Measurements from ENCODE around the gene FOXE1.

The FOXE1 gene

DNA sequence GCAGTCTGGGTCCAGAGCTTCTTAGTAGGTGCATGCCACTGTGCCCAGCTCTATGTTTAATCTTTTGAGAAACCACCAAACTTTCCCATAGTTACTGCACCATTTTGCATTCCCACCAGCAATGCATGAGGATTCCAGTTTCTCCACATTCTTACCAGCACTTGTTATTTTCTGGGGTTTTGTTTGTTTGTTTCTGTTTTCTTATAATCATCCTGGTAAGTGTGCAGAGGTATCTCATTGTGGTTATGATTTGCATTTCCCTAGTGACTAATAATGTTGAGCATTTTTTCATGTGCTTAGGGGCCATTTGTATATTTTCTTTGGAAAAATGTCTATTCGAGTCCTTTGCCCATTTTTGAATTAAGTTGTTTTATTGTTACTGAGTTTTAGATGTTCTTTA, 11.4 kb downstream of the FOXE1 start:
- DNase-seq (ENCODE audit: low read depth in 1 of 2, low spot score in 1 of 2) = no peak

DNA sequence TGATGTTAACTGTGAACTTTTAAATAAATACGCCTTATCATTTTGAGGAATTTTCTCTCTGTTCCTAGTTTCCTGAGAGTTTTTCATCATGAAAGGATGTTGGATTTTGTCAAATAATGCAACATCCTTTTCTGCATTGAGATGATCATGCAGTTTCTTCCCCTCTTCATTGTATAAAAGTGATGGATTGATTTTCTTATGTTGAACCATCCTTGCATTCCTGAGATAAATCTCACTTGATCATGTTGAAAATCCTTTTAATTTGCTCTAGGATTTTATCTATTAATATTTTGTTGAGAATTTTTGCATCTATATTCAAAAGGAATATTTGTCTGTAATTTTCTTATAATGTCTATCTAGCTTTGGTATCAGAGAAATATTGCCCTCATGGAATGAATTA, 13.3 kb downstream of the FOXE1 start:
- no peak for DNase-seq (ENCODE audit: low read depth in 1 of 2, low spot score in 1 of 2)

DNA sequence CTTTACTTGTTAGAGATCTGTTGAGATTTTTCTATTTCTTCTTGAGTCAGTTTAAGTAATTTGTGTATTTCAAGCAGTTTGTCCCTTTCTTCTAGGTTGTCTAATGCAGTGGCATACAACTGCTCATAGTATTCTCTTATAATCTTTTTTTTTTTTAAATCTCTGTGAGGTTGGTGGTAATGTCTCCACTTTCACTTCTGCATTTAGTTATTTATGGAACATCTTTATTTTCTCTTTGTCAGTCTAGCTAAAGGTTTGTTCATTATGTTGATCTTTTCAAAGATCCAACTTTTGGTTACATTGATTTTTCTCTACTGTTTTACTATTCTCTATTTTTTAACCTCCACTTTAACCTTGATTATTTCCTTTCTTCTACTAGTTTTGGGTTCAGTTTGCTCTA, 13.8 kb downstream of the FOXE1 start:
- DNase-seq (ENCODE audit: low read depth in 1 of 2, low spot score in 1 of 2) = no peak

DNA sequence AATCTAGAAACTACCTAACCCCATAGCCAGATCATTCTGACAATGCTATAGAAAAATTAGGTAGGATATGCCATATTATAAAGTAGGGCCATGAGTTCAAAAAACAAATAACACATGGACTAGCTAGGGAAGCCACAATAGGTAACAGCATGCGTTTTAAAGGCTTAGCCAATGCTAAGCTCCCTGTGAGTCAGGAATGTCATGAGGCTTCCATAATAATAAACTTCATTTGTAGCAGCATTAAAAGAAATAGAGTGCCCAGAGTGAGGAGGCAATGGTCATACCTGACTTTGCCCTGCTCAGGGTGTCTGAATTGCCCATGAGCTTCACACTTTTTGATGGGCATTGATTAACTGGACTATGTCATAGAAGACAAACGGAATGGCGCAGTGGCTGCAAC, 15.8 kb downstream of the FOXE1 start:
- no peak for DNase-seq (ENCODE audit: low read depth in 1 of 2, low spot score in 1 of 2)

DNA sequence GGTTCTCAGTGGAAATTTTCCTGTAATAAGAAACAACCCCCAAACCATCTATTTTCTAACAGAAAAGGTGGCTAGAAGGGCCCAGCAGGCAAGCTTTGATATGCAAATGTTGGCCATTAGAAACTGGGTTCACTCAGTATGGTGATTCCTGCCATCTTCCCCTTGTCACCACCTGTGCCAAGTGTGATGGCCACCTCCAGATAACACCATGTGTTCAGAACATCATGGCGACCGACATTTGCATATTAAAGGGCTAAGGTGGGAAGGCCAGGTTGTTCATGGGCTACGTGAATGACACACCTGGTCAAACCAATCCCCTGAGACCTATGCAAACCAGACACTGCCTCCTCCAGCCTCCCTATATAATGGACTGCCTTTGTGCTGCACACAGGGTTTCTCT, 20.4 kb downstream of the FOXE1 start:
- no peak for DNase-seq (ENCODE audit: low read depth in 1 of 2, low spot score in 1 of 2)

DNA sequence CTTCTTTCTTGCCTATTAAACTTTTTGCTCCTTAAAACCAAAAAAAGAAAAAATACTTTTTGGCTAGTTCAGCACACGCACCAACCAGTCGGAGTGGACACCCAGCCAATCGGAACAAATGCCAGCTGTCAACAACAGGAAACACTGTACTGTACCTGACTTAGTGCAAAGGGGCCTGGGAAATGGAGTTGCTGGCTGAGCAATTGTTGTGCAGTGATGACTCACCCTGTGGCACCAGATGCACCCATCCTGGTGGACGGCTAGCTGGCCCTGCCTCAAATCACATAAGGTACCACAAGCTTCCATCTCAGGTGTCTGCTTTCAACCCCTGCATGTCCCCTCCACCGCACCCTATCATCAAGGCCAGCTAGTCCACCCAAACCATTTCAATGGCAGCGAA, 20.9 kb downstream of the FOXE1 start:
- DNase-seq (ENCODE audit: low read depth in 1 of 2, low spot score in 1 of 2) = no peak

DNA sequence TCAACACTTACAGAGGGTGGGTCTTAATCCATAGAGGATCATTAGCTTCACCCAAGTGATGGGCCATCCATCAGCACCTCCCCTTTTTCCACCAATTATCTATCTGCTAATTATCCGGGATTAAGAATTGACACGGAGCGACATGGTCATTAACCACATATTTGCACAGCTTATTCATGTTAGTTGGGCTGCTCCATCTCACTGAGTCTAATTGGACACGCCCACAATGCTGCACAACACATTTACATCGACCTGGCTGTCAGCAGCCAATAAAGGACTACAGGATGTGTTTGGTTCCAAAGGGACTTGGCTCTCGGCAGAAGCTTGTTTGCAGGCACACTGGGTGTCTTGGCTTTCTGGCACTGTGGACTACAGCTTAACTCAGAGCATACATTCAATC, 21.6 kb downstream of the FOXE1 start:
- DNase-seq (ENCODE audit: low read depth in 1 of 2, low spot score in 1 of 2) = no peak

DNA sequence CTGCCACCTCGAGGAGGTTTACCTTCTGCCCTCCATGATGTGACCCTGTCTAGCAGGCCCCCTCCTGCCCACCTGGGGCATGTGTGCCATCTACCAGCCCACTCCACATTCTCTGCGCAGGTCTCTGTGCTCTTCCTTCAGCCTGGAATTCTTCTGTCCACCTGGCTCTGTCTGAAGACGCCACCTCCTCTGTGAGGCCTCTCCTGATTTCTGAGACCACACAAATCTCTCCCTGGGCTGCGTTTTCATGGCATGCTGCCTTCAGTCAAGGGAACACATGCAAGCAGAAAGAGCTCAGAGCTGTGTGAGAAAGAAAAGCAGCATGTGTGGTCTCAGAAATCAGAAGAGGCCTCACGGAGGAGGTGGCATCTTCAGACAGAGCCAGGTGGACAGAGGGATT, 22.1 kb downstream of the FOXE1 start:
- DNase-seq (ENCODE audit: low read depth in 1 of 2, low spot score in 1 of 2) = no peak

DNA sequence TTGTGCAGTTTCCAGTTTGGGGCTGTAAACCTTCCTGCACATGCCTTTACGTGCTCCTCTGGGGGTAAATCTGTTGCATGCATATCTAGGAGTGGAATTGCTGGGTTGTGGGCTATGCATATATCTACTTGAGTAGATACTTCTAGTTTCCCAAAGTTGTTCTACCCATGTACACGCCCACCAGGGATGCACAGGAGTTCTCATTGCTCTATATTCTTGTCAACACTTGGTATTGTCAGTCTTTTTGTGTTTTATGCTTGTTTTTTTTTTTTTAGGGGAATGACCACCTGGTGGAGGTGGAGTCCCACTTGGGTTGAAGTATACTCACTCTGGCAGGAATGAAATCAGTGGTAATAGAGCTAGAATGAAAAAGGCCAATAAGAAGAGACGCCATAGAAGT, 23.0 kb downstream of the FOXE1 start:
- DNase-seq (ENCODE audit: low read depth in 1 of 2, low spot score in 1 of 2) = no peak

DNA sequence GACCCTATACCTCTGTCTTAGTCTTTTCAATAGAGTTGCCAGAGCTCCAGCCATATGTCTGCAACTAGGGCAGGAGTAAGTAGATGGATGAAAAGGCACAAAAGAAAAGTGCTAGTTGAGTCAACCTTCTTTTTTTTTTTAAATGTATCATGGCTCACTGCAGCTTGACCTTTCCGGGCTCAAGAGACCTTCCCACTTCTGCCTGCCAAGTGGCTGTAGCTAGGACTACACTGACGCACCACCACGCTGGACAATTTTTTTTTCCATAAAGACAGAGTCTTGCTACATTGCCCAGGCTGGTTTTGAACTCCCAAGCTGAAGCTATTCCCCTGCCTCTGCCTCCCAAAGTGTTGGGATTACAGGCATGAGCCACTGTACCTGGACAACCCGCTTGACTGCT, 27.3 kb downstream of the FOXE1 start:
- no peak for DNase-seq (ENCODE audit: low read depth in 1 of 2, low spot score in 1 of 2)

DNA sequence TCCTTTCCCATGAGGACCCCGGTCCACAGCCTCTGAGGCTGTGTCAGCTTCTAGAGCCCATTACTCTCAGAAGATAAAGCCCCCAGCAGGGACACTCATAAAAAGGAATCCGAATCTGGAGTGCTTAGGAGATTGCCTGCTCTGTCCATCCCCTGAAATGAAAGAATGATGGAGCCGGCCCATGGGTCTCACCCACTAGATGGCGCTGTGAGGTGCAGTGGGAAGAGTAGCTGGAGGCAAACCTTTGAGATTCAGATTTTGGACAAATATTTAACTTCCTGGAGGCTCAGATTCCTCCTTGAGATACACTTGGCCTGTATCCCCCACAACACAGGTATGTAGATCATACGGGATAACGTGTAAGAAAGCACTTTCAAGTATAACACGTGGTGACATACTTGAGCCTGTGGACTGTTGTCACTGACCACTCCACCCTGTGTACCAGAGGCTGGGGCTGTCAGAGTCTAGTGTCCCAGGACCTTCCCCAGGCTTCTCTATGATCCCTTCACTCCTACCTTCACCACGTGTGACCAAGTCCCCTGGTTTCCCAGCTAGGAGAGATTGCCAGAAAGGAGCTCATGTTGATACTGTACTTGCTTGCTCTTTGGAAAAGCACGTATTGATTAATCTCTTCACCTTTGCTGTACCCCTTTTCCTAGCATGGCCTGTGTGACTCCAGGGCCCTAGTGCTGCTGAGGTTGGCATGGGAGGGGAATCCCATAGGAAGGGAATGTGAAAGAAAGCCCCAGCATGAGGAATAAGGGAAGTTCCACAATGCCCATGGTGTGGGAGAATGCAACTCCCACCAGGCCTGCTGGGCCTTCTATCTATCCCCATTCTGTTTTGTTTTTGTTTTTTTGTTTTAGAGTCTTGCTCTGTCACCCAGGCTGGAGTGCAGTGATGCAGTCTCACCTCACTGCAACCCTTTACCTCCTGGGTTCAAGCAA, 37.2 kb downstream of the FOXE1 start:
- DNase-seq (ENCODE audit: low read depth in 1 of 2, low spot score in 1 of 2) = peak; percentile 37 to 43

DNA sequence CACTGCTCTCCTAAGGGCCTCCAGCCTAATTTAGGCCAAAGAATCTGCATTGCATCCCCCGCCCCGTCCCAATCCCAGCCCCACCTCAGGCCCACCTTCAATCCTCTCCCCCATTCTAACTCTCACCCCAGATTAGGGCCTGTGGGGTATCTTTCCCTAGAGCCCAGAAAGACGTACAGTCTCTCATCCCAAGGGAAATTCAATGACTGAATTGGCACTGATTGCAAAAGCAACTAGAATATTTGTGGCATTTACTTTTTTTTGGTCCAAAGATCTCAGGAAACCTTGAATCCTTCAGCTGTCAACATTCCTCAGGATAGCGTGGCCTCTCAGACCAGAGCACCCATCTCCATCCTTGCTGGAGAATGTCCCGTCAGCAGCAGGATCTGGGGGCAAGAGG, 38.7 kb downstream of the FOXE1 start:
- DNase-seq (ENCODE audit: low read depth in 1 of 2, low spot score in 1 of 2) = no peak

DNA sequence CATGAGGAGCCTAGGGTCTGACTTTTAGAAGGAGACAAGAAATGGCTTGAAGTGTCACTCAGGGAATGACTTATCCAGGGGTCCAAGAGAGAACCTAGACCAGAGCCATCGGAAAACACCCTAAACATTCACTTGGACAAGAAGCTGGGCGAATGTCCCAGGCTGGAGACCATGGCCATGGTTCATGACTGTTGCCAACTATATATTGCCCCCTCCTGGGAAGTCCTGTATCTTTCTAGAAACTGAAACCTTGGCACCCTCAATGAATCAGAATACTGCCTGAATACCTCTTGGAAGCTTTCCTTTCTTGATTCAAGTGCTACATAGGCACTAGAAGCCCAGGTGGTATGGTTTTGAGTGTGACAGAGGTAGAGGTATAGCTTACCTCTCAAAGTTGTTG, 39.4 kb downstream of the FOXE1 start:
- no peak for DNase-seq (ENCODE audit: low read depth in 1 of 2, low spot score in 1 of 2)

DNA sequence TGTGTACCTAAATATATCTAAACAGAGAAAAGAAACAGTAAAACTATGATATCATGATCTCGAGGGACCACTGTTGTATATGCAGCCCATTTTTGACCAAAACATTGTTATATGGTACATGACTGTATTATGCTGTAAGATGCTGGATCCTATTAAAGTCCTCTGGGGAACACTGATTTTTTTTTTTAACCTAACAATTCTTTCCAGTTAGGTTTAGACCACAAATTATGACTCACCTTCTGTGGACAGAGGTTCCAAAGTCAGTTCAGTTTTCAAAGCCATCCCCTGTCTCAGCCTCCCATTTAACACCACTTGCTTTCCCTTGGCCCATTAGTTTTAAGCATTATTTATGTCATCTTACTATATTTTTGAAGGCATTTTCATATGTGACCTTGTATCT, 42.2 kb downstream of the FOXE1 start:
- no peak for DNase-seq (ENCODE audit: low read depth in 1 of 2, low spot score in 1 of 2)

DNA sequence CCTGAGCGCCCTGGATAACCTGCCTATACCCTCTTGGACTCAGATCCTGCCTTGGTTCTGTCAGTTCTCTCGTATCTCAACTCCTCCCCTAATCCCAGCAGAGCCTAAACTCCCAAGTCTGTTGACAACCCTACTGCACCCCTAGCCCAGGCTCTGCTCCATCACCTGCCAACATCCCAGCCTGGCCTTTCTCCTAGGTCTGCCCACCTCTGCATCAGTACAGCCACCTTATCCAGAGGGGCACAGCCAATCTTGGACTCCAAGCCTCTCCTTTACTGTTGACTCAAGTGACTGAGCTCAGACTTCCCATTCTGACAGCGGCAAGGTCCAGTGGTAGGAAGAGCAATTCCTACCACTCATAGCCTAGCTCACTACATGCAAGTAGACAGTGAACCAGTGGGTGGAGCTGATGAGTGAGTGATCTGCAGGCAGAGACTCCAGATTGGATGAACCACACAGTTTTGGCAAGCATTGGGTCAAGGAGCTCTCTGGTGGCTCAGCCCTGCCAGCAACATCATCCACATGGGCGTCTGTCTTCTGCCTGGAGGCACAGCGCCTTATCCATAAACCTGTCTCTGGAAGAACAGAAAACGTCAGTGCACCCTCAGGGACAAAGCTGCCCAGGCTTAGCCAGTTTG, 42.8 kb downstream of the FOXE1 start:
- no peak for DNase-seq (ENCODE audit: low read depth in 1 of 2, low spot score in 1 of 2)

DNA sequence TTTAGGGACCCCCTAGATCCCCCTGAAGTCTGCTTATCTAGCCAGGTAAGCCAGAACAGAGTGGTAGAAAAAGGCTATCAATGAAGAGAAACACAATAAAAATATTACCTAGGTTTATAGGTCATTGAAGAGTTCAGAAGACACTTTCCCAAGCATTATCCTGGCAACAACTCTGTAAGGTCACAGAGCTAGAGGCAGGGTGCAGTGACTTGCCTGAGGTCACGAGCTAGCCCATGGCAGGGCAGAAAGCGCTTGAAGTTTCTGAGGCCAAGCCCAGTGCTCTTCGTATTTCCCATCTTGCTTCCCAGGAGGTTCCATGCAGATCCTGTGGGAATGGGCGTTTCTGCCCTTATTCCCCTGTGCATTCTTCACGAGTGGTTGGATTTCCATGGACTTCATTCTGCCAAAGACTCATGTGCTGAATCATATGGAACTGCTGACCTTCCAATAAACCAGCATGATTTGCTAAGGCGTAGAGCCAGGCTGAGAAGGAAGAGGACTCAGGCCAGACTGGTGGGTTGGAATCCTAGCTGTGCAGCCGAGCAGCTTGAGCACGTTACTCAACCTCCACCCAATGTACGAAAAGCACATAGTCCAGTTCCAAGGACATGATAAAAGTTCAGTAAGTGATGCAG, 47.2 kb downstream of the FOXE1 start:
- no peak for DNase-seq (ENCODE audit: low read depth in 1 of 2, low spot score in 1 of 2)

DNA sequence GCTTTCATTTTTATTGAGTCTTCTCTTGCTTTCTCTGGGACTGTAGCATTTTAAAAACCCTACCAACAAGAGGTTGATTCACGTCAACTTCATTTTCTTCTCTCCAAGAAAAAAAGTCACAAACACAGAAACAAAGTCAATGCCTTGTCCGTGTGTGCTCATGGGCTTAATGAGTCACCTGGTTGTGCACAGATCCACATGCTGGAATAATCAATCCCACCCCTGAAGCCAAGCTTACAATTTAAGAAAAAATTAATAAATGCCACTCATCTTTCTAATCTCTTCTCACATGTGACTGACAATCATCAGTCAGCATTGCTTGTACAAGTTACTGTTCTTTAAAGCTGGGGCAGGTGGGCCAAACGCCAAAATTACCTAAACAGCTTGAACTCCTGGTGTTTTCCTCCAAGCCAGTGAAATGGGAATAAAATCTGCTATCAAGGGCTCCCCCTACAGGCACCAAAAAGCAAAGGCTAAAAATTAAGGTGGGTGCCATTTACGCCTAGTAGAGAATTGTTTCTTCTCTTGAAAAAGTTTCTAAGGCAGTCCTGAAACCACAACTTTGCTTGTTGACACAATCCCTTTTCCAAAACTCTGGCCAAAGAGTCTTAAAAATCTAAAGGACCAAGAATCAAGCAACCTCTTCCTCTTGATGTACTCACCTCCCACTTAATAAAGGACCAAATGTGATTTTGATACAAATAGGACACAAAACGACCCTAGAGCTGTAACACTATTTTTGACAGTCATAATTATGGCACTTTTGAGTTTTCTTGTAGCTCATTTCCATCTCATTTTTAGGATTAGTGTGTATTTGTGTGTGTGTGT, 47.9 kb downstream of the FOXE1 start:
- no peak for DNase-seq (ENCODE audit: low read depth in 1 of 2, low spot score in 1 of 2)

DNA sequence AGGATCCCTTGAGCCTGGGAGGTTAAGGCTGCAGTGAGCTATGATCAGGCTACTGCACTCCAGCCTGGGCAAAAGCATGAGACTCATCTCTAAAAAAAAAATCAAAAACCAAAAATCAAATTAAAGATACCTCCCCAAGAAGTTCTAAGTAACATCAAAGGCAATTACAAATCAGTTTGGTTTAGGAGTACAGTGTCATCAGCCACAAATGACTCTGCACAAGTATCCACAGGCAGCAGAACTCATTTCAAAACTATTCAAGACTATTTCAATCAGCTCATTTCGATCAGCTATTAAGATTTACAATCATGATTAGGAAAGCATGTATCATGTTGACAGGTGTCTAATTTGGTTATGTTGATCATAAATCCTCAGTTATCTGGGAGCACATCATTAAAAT, 50.2 kb downstream of the FOXE1 start:
- DNase-seq (ENCODE audit: low read depth in 1 of 2, low spot score in 1 of 2) = no peak

DNA sequence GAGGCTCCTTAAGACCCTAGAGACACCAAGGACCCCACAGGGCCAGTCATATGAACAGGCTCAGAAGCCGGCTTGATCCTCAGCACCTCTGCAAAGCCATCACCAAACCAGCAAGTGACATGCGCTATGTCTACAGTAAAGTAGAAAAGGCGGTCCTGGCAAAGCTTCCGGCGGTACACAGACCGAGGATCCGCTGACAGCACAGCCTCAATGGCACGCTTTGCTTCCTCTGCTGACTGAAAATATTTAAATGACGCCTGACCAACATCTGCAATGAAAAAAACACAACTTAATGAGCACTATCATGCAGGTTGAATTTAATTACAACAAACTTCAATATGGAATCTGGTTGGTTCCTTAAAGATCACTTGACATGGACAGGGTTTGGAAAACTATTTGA, 51.7 kb downstream of the FOXE1 start:
- no peak for DNase-seq (ENCODE audit: low read depth in 1 of 2, low spot score in 1 of 2)

DNA sequence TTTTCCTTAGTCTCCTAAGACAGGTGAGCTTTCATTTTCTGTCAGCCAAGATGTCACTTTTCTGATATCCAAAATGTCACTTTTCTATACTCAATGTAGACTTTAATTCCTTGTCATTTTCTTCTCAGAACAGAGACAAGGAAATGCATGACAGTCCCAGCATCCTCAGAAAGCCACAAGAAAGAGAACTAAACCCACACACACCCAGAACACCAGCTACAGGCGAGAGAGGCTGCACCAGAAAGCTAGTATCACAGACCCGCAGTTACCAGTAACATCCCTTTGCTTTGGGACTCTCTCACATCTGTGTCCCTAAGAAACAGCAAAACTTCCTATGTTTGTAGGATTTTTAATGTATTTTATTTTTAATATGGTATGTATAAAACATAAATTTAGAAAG, 52.2 kb downstream of the FOXE1 start:
- DNase-seq (ENCODE audit: low read depth in 1 of 2, low spot score in 1 of 2) = no peak
